C4-2B (cell line): ENCODE measurements around the gene SEH1L.

Source experiments
- H3K27ac ChIP-seq: fragments of 450-650 bp; 2 replicates; pipeline ENCODE4 v1.5.1; 2017
- ZFX ChIP-seq: fragments of 450-650 bp; IDR thresholded peaks from 2 replicates; pipeline ENCODE4 v1.6.1; 2017
- TF ChIP-seq, protein P1 (sequence below): fragments of 450-650 bp; conservative IDR thresholded peaks from 2 replicates; pipeline ENCODE4 v1.5.1; 2017; ENCODE audit warnings: mild to moderate bottlenecking

The SEH1L gene

DNA sequence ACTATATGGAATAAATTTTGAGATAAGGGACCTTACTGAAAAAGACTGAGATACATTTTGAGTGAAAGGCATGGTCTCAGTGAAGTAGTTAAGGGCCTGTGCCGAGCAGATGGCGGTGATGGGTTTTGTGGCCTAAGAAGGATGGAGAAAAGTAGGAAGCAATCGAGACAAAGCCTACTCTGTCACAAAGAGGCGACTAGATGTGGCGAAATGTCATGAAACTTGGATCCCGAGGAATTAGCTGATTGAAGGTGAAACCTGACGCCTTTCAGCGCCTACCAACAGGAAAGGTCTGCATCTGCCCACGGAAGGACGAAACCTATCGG is 42.8 kb downstream of the SEH1L start:
- peak overlapping the region; percentile 93 for H3K27ac ChIP-seq

DNA sequence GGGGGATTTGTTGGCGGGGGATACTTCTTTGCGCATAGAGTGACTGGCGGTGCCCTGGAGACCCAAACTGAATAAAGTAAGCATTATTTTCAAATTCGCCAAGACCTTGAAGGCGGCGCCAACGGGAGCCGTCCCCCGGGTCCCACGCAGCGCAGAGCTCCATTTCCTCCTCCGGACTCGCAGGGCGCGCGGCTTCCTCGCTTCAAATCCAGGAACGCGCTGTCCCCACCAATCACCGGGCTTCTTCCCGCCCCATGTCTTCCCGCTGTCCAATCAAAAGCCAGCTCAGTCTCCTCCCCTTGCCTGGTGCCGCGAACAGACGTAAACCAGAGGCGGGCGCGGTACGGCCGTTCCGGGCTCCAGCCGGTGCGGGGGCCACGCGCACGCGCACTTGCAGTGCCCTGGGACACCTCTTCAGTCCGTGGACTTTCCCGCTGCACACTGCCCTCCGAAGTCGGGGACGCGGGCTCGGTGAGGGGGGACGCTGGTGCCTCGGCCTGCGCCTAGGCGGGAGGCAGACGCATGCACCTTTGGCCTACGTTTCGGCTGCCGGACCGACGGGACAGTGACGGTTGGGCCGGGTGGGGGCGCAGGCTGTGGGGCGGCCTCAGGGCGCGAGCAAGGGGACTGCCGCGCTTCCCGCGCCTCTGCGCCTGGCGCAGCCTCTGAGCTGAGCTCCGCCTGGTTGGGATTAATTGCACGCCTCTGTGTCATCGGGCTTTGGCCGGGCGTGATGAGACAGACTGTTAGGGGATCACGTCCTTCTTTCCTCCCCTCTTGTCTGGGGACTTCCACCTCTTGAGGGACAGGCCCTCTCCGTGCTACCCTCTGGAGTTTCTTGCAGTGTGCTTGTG is 43.4 kb downstream of the SEH1L start, which contains the start of gene CEP192:
Gene CEP192, plus strand, starts transcription at position 396 of the 854 bp plus-strand sequence. CDS start 8,063 bp downstream, outside the sequence.
- peak within 1 kb of the TSS; percentile 93 for H3K27ac ChIP-seq
- TF ChIP-seq, protein P1, sequence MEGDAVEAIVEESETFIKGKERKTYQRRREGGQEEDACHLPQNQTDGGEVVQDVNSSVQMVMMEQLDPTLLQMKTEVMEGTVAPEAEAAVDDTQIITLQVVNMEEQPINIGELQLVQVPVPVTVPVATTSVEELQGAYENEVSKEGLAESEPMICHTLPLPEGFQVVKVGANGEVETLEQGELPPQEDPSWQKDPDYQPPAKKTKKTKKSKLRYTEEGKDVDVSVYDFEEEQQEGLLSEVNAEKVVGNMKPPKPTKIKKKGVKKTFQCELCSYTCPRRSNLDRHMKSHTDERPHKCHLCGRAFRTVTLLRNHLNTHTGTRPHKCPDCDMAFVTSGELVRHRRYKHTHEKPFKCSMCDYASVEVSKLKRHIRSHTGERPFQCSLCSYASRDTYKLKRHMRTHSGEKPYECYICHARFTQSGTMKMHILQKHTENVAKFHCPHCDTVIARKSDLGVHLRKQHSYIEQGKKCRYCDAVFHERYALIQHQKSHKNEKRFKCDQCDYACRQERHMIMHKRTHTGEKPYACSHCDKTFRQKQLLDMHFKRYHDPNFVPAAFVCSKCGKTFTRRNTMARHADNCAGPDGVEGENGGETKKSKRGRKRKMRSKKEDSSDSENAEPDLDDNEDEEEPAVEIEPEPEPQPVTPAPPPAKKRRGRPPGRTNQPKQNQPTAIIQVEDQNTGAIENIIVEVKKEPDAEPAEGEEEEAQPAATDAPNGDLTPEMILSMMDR = peak; percentile 18; the same call in 1 of the 2 replicates
- peak; percentile 80 for TF ChIP-seq ZFX

More for the DNA sequence above, 42.8 kb downstream of the SEH1L start:
- 0 out of 2 replicates have a peak, but pooled peaks have one; percentile 25 for TF ChIP-seq ZFX
- TF ChIP-seq, protein P1 = no peak

DNA sequence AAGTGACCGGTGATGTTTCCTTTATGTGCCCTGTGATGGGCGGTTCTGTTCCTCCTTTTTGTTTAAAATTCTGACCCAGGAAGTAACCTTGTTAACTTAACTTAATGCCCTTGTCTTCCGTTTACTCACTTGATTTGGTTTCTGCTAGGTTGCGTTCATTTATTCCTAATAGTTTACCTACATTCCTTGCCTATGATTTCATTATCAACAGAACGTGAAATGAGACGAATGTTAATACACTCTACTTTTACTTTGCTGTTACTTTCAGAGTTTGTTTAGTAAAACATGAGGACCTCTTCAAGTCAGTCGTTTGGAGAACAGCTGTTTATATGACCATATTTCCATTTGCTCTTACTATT is 44.0 kb downstream of the SEH1L start:
- peak overlapping the region; percentile 93 for H3K27ac ChIP-seq
- no peak for TF ChIP-seq ZFX
- TF ChIP-seq, protein P1 = no peak; the same call in 1 of the 2 replicates

DNA sequence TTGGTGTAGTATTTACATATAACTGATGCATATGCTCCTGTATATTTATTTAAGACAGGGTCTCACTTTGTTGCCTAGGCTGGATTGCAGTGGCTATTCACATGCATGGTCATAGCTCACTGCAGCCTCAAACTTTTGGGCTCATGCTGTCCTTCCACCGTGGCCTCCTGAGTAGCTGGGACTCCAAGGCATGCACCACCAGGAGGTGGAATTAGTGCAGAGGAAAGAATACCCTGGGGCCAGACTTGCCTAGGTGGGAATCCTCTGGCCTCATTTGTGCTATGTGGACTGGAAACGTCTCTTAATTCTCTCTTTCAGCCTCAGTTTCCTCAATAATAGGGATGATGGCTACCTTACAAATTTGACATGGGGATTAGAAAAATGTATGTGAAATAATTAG is 45.6 kb downstream of the SEH1L start:
- TF ChIP-seq ZFX = no peak
- no peak overlapping the region for H3K27ac ChIP-seq

DNA sequence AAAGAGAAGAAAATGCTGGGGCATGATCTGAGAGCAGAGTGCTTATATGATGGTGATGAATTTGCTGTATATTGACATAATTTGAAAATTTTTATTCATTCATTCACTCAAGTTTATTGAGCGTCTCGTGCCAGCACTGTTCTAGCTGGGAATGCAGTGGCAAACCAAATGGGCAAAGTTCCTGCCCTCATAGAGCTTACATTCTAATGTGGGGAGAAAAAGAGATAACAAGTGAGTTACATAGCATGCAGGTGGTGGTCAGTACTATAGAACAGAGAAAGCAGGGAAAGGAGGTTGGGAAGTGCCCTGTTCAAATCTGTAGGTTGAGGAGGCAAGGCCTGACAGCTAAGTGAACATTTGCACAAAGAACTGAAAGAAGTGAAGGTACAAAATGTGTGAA is 47.6 kb downstream of the SEH1L start:
- TF ChIP-seq ZFX = no peak
- TF ChIP-seq, protein P1 = no peak

DNA sequence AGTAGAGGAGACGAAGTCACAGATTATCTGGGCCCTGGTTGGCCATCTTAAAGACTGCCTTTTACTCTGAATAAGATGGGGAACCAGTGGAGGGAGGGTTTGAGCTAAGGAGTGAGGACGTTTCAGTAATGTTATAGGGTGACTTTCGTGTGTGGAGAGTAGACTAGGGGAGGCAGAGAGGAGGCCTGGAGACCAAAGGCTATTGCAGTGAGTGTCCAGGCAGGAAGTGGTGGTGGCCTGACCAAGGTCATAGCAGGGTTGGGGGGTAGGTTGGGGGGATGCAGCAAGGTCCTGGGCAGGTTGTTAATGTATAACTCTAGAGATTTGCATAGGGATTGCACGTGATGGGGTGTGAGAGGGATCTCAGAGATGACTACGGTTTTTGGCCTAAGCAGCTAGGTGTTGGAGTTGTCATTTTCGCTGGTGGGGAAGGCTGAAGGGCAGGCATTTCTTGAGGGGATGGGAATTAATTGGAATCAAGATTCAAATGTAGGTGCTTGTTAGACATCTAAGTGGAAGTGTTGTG is 48.2 kb downstream of the SEH1L start:
- TF ChIP-seq ZFX = no peak
- TF ChIP-seq, protein P1 = no peak
- no peak overlapping the region for H3K27ac ChIP-seq

More for the DNA sequence above, 47.6 kb downstream of the SEH1L start:
- no peak overlapping the region for H3K27ac ChIP-seq

DNA sequence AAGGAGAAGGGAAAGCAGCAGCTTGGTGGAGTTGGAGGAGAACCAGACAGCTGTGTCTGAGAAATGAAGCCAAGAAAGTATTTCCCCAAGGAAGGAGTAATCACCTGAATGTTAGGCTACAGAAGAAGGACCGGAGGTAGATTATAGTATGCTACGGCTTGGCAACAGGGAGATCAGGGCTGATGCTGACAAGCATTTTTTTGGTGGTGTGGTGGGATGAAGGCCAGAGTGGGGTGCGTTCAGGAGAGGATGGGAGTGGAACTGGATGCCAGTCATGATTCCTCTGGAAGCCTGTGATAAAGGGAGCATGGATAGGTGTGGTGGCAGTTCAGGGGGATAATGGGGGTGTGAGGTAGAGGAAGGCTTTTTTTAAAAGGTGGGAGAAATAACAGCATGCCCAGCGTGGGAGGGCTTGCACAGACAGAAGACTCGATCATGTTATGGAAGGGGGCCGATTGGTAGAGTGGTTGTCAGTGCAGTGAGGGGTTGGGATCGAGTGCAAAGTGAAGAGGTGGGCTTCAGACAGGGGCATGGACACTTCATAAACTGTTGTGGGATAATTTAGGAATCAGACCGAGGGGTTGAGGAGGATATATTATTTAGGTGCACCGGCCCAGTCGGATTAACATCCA is 49.0 kb downstream of the SEH1L start:
- H3K27ac ChIP-seq = peak overlapping the region; percentile 72
- no peak for TF ChIP-seq ZFX
- TF ChIP-seq, protein P1 = no peak

DNA sequence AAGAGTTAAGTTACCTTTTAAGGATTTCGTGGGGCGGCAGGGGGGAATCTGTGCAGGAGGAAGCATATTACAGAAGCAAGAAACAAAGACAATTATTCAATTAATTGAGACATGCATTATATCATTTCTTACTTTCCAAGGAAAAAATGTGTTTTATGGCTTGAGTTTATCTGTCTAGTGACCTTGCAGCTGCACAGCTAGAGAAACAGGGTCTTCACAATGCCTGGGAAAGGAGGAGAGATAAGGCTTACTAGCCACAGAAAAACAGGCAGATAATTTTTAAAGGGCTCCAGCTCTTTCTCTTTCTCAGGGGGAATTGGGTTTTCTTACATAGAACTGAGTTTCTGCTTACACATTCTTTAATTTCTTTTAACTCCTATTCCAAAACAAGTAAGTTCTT is 49.5 kb downstream of the SEH1L start:
- H3K27ac ChIP-seq = peak overlapping the region; percentile 72
